SU-DHL-6 (cell line): ENCODE data around the gene IGFL3.

Experiments used
- CTCF ChIP-seq: fragments of 200-600 bp; sonication (generic); IDR thresholded peaks from one replicate; pipeline ENCODE4 v1.5.1; 2017; ENCODE audit warnings: antibody characterized with exemption, mild to moderate bottlenecking, low read length, moderate library complexity; ENCODE audit not compliant: insufficient read depth, poor library complexity, severe bottlenecking
- EZH2phosphoT487 ChIP-seq: fragments of 200-600 bp; sonication (generic), shearing (Covaris generic); conservative IDR thresholded peaks from 2 replicates; pipeline ENCODE4 v1.6.1; 2018; ENCODE audit warnings: mild to moderate bottlenecking, antibody characterized with exemption, low read length, moderate library complexity, mixed read lengths

GRCh38 chr19:46159418-46160232 lies 35.1 kb upstream of the IGFL3 start:
- no peak for TF ChIP-seq CTCF
- TF ChIP-seq EZH2phosphoT487 = no peak
